Middle frontal gyrus (tissue), 1 donor: Measurements from ENCODE around the gene MBIP.
A peak's percentile ranks its signal among the peaks of the same experiment; 100 is the strongest.
"Not testable (repeated sequence)": the region's sequence is repeated elsewhere in the genome, so short reads cannot be mapped to it uniquely, and the experiment has no call there.

Experiments used
- DNase-seq: peaks from one replicate; pipeline ENCODE4 v3.0.0-alpha.2; 2015; ENCODE audit warnings: low spot score; ENCODE audit errors: extremely low spot score

The MBIP gene

GRCh38 chr14:36320200-36320896, at the start of gene MBIP:
Gene MBIP (minus strand): TSS chr14:36320637. CDS start chr14:36320588, 49 bp downstream.
- peak; percentile 93 for DNase-seq

- DNase-seq = no peak
These were observed 47.7 kb upstream of the MBIP start for GRCh38 chr14:36367985-36368774.

- no peak for DNase-seq
These were observed 45.3 kb upstream of the MBIP start for GRCh38 chr14:36365766-36366165.

GRCh38 chr14:36363704-36364103, 43.3 kb upstream of the MBIP start:
- no peak for DNase-seq

GRCh38 chr14:36362648-36363047, 42.2 kb upstream of the MBIP start:
- DNase-seq = no peak

GRCh38 chr14:36361210-36361853, 40.9 kb upstream of the MBIP start:
- DNase-seq = no peak

GRCh38 chr14:36356862-36357261, 36.4 kb upstream of the MBIP start:
- DNase-seq = no peak

- DNase-seq = no peak
These were observed 25.6 kb upstream of the MBIP start for GRCh38 chr14:36346052-36346451.

- DNase-seq = no peak
These were observed 23.8 kb upstream of the MBIP start for GRCh38 chr14:36344211-36344610.

- not testable (repeated sequence) for DNase-seq
These were observed 21.4 kb upstream of the MBIP start for GRCh38 chr14:36341811-36342210.

- no peak for DNase-seq
These were observed 19.9 kb upstream of the MBIP start for GRCh38 chr14:36340276-36340890.

GRCh38 chr14:36339816-36340215, 19.4 kb upstream of the MBIP start:
- no peak for DNase-seq

- DNase-seq = no peak
These were observed 12.7 kb upstream of the MBIP start for GRCh38 chr14:36333119-36333518.

GRCh38 chr14:36327573-36327972, 7.1 kb upstream of the MBIP start:
- not testable (repeated sequence) for DNase-seq

GRCh38 chr14:36325853-36326252, 5.4 kb upstream of the MBIP start:
- DNase-seq = no peak

GRCh38 chr14:36324897-36325296, 4.5 kb upstream of the MBIP start:
- no peak for DNase-seq

GRCh38 chr14:36320897-36321381, 502 bp upstream of the MBIP start:
- no peak for DNase-seq

- no peak for DNase-seq
These were observed 588 bp downstream of the MBIP start for GRCh38 chr14:36319899-36320199.

- no peak for DNase-seq
These were observed 2.8 kb downstream of the MBIP start for GRCh38 chr14:36317650-36318049.

- DNase-seq = no peak
These were observed 4.3 kb downstream of the MBIP start for GRCh38 chr14:36316131-36316530.

- DNase-seq = no peak
These were observed 5.1 kb downstream of the MBIP start for GRCh38 chr14:36315159-36315853.
